Ovary (tissue), 3 donors: ENCODE measurements around the gene DHRS2.

Experiments used
- POLR2A ChIP-seq: fragments of 450-650 bp; IDR thresholded peaks from one replicate; pipeline ENCODE4 v1.6.1; 2017; ENCODE audit warnings: antibody characterized with exemption, mild to moderate bottlenecking, moderate library complexity
- TF ChIP-seq, protein P1 (sequence below), 3 donors: fragments of 450-650 bp in 2 of 3; fragments of 200-600 bp in 1 of 3; IDR thresholded peaks; one replicate each; pipeline versions ENCODE4 v1.5.1 to v1.8.0; 2016 to 2022; ENCODE audit warnings: antibody characterized with exemption in 3 of 3, mild to moderate bottlenecking in 1 of 3
- donor health status: DM: no; HTN: no; CAD: no.

DNA sequence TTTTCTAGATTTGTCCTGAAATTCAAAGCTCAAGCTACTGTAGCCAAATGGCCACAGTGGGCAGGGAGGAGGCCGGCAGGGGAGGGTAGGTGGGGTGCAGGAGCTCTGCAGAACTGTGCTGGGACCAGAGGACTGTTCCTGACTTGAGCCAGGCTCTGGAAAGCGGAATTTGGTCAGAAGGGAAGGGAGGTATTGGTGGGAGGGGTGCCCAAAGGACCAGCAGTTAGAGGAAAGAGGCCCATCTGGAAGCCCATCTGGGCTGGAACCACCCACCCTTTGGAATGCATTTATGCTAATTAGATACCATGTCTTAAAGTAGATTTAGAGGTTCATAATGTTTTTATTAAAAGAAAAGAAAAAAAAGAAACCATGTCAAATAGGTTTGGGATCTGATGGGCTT is 33.1 kb upstream of the DHRS2 start:
- TF ChIP-seq, protein P1, sequence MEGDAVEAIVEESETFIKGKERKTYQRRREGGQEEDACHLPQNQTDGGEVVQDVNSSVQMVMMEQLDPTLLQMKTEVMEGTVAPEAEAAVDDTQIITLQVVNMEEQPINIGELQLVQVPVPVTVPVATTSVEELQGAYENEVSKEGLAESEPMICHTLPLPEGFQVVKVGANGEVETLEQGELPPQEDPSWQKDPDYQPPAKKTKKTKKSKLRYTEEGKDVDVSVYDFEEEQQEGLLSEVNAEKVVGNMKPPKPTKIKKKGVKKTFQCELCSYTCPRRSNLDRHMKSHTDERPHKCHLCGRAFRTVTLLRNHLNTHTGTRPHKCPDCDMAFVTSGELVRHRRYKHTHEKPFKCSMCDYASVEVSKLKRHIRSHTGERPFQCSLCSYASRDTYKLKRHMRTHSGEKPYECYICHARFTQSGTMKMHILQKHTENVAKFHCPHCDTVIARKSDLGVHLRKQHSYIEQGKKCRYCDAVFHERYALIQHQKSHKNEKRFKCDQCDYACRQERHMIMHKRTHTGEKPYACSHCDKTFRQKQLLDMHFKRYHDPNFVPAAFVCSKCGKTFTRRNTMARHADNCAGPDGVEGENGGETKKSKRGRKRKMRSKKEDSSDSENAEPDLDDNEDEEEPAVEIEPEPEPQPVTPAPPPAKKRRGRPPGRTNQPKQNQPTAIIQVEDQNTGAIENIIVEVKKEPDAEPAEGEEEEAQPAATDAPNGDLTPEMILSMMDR (IDR thresholded peaks at IDR 0.05), result no peak
- TF ChIP-seq POLR2A, result no peak
